B cell (primary cell): ENCODE measurements around the gene PLTP. TPM values are rescaled to one million over a fixed set of nuclear protein-coding genes. Genes with fewer than 3 reads are reported as not detected.
"Not testable (repeated sequence)": the region's sequence is repeated elsewhere in the genome, so short reads cannot be mapped to it uniquely, and the experiment has no call there.

Source experiments
- ATAC-seq: fragments of 200-7000 bp; cut with Tn5 transposase; one replicate; pipeline ENCODE4 v1.10.0; 2021; ENCODE audit warnings: low read depth, mild to moderate bottlenecking, moderate number of reproducible peaks, moderate library complexity
- CTCF ChIA-PET: fragments of 350-600 bp; sonication (Branson Sonifier 250); formaldehyde crosslinking; loops from one replicate; lab custom pipeline; 2021; ENCODE audit warnings: antibody characterized with exemption, inconsistent platforms; lab: Charles Lee
- POLR2A ChIA-PET: fragments of 350-600 bp; sonication (Branson Sonifier 250); formaldehyde crosslinking; loops from one replicate; lab custom pipeline; 2021; ENCODE audit warnings: antibody characterized with exemption; lab: Charles Lee
- DNase-seq: peaks from one replicate; pipeline ENCODE4 v3.0.0; 2013
- H2AFZ ChIP-seq: 2 replicates; pipeline ENCODE4 v1.6.1; 2012; ENCODE audit warnings: mild to moderate bottlenecking, low read depth, low read length; ENCODE audit not compliant: insufficient read depth, poor library complexity, severe bottlenecking
- H3K27ac ChIP-seq, 2 donors: 1 replicate in 1 of 2; 2 replicates in 1 of 2; pipeline ENCODE4 v1.5.1; 2012 to 2013; ENCODE audit warnings: low read length in 2 of 2, mild to moderate bottlenecking in 2 of 2, moderate library complexity in 1 of 2
- H3K27me3 ChIP-seq, 4 experiments: fragments of 200-600 bp in 1 of 4; sonication (generic) in 1 of 4; replicated peaks in 1 of 4; 1 replicate in 2 of 4; 2 replicates in 2 of 4; pipeline versions ENCODE4 v1.6.1 to v1.7.0; 2013 to 2016; ENCODE audit warnings: low read length in 3 of 4, mild to moderate bottlenecking in 2 of 4, mixed read lengths in 1 of 4, moderate library complexity in 1 of 4; ENCODE audit not compliant: insufficient read depth in 4 of 4, control insufficient read depth in 3 of 4; ENCODE audit errors: control extremely low read depth in 1 of 4
- H3K36me3 ChIP-seq, 2 experiments: replicated peaks in 1 of 2; 1 replicate in 1 of 2; 2 replicates in 1 of 2; pipeline versions ENCODE4 v1.6.1 to v1.7.1; 2013; ENCODE audit warnings: low read length in 1 of 2; ENCODE audit not compliant: insufficient read depth in 2 of 2, control insufficient read depth in 1 of 2; ENCODE audit errors: control extremely low read depth in 1 of 2, extremely low read depth in 1 of 2
- H3K4me1 ChIP-seq, 2 donors: fragments of 200-600 bp in 1 of 2; sonication (generic) in 1 of 2; 1 replicate in 1 of 2; 2 replicates in 1 of 2; pipeline versions ENCODE4 v1.5.1 to v1.6.1; 2013 to 2017; ENCODE audit warnings: low read length in 2 of 2; ENCODE audit not compliant: control insufficient read depth in 2 of 2, insufficient read depth in 2 of 2
- H3K4me2 ChIP-seq: replicated peaks from 2 replicates; pipeline ENCODE3; 2012; ENCODE audit warnings: mild to moderate bottlenecking, low read depth, low read length; ENCODE audit not compliant: poor library complexity, severe bottlenecking
- H3K4me3 ChIP-seq, 5 experiments: fragments of 200-600 bp in 1 of 5; sonication (generic) in 1 of 5; 1 replicate in 3 of 5; 2 replicates in 2 of 5; pipeline versions ENCODE4 v1.5.1 to v1.7.0; 2011 to 2016; ENCODE audit warnings: low read length in 4 of 5, mild to moderate bottlenecking in 4 of 5, low read depth in 2 of 5, control low read depth in 1 of 5, moderate library complexity in 1 of 5; ENCODE audit not compliant: insufficient read depth in 1 of 5; ENCODE audit errors: control extremely low read depth in 1 of 5, extremely low read depth in 1 of 5
- H3K79me2 ChIP-seq: fragments of 200-600 bp; sonication (generic); one replicate; pipeline ENCODE4 v1.6.0; 2016; ENCODE audit warnings: low read length; ENCODE audit not compliant: control insufficient read depth, insufficient read depth
- H3K9ac ChIP-seq: fragments of 200-600 bp; sonication (generic); 2 replicates; pipeline ENCODE4 v1.6.1; 2017; ENCODE audit warnings: mild to moderate bottlenecking, low read length, moderate library complexity
- H3K9me3 ChIP-seq, 3 donors: one replicate each; pipeline versions ENCODE4 v1.6.1 to v1.7.1; 2013; ENCODE audit warnings: low read length in 2 of 3; ENCODE audit not compliant: control insufficient read depth in 2 of 3, insufficient read depth in 1 of 3; ENCODE audit errors: control extremely low read depth in 1 of 3
- H4K20me1 ChIP-seq: 2 replicates; pipeline ENCODE4 v1.6.0; 2012; ENCODE audit warnings: mild to moderate bottlenecking, low read length; ENCODE audit not compliant: insufficient read depth, control insufficient read depth, poor library complexity, severe bottlenecking
- H3K27ac Mint-ChIP-seq: one replicate; pipeline ENCODE4 v1.8.0; 2021; ENCODE audit warnings: mixed read lengths
- H3K27me3 Mint-ChIP-seq: one replicate; pipeline ENCODE4 v1.8.0; 2021; ENCODE audit warnings: mixed read lengths
- H3K4me1 Mint-ChIP-seq: one replicate; pipeline ENCODE4 v1.8.0; 2021; ENCODE audit warnings: mixed read lengths
- H3K4me3 Mint-ChIP-seq: one replicate; pipeline ENCODE4 v1.8.0; 2021; ENCODE audit warnings: mixed read lengths
- H3K9me3 Mint-ChIP-seq: one replicate; pipeline ENCODE4 v1.8.0; 2022; ENCODE audit warnings: mixed read lengths; ENCODE audit not compliant: insufficient read depth
- EZH2 ChIP-seq: IDR thresholded peaks from 2 replicates; pipeline ENCODE4 v1.6.1; 2012; ENCODE audit warnings: borderline replicate concordance, low read depth, mild to moderate bottlenecking, moderate library complexity, low read length; ENCODE audit not compliant: insufficient read depth, poor library complexity, severe bottlenecking
- WGBS: methylation state at CpG from one replicate; pipeline ENCODE4 v1.1.5; 2013; ENCODE audit warnings: missing lambda C conversion rate; ENCODE audit not compliant: insufficient coverage; 5-methylcytosine and 5-hydroxymethylcytosine counted together
- intact Hi-C: fragments of 100-400 bp; cut with micrococcal nuclease; formaldehyde crosslinking; loops from one replicate; pipeline ENCODE4 v1.10.0; 2022
- polyA plus RNA-seq: library from polyadenylated mRNA; depleted of rRNA; stranded (reverse); fragments of >200 nt; gene quantifications from 2 replicates; pipeline ENCODE4 v1.2.3, GENCODE V29; 2012
- total RNA-seq, 2 donors: library from RNA; stranded (reverse); fragments of 120-200 nt in 1 of 2; gene quantifications; 1 replicate in 1 of 2; 2 replicates in 1 of 2; pipeline versions ENCODE4 v1.2.3 to v1.2.4, GENCODE V29; 2013 to 2022
- TF ChIP-seq, protein P1 (sequence below): fragments of 200-600 bp; IDR thresholded peaks from one replicate; pipeline ENCODE4 v1.8.0; 2022; ENCODE audit warnings: antibody characterized with exemption, mild to moderate bottlenecking

Gene PLTP
- total and polyA plus RNA-seq, 2 donors (not counting 1 experiment from before 2014, with no cell fraction given), result 1.4 to 4.0 TPM

DNA sequence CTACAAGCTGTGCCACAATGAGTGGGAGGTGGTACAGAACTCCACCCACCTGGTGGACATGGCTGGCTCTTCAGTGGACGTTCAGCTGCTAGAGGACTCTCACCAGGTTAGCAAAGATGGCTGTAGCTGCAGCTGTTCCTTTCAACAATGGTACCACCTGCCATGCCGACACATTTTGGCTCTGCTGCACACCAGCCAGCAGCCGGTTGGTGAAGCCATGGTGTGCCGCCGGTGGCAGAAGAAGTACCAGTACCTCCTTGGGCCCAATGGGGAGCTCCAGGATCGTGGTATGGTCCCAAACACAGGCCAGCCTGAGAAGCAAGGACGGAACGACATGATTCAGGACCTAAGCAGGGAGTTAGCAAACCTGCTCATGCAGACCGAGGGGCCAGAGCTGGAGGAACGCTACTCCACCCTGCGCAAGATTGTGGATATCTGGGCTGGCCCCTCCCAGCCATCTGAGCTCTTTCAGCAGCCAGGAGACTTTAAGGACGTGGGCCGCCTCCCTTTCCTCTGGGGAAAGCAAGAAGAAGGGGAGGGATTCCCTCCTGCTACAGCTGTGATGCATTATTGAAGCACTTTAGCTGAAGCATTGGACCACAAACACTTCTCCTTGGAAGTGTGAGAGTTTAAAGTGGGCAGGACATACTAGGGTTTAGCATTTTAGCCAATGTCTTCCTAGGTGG is 33.7 kb downstream of the PLTP start:
- Histone ChIP-seq H3K27ac (no peak overlapping the region), H3K4me3 (no peak overlapping the region), H2AFZ (no peak overlapping the region), H3K9me3 (no peaks in the 10 kb centered on the region), H3K36me3 (peaks cover 2 to 27% of the 10 kb centered on the region in 2 experiments), H3K27me3 (no peaks in the 10 kb centered on the region), H4K20me1 (no peaks in the 10 kb centered on the region), H3K4me1 (peaks cover 3 to 19% of the 10 kb centered on the region in 2 donors), H3K9ac (no peak overlapping the region), H3K4me2 (no peak overlapping the region), H3K79me2 (peaks cover 22% of the 10 kb centered on the region)
- Mint-ChIP-seq H3K27me3 (no peaks in the 10 kb centered on the region), H3K27ac (no peak overlapping the region), H3K9me3 (no peaks in the 10 kb centered on the region), H3K4me1 (peaks cover 21% of the 10 kb centered on the region), H3K4me3 (no peak overlapping the region)
- WGBS, result 96% methylated on average over 12 of the region's 13 CpGs
- ChIA-PET POLR2A (no interaction called here), CTCF (interaction anchor here (1.3 kb wide), 1 partner anchor 22 kb away, joined by 4 read pairs; the partner anchor contains the start of gene ACOT8)
- ATAC-seq (no peak), DNase-seq (no peak)
- TF ChIP-seq, protein P1, sequence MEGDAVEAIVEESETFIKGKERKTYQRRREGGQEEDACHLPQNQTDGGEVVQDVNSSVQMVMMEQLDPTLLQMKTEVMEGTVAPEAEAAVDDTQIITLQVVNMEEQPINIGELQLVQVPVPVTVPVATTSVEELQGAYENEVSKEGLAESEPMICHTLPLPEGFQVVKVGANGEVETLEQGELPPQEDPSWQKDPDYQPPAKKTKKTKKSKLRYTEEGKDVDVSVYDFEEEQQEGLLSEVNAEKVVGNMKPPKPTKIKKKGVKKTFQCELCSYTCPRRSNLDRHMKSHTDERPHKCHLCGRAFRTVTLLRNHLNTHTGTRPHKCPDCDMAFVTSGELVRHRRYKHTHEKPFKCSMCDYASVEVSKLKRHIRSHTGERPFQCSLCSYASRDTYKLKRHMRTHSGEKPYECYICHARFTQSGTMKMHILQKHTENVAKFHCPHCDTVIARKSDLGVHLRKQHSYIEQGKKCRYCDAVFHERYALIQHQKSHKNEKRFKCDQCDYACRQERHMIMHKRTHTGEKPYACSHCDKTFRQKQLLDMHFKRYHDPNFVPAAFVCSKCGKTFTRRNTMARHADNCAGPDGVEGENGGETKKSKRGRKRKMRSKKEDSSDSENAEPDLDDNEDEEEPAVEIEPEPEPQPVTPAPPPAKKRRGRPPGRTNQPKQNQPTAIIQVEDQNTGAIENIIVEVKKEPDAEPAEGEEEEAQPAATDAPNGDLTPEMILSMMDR, result no peak
- no peak for TF ChIP-seq EZH2
- intact Hi-C loops, result no loop called here

DNA sequence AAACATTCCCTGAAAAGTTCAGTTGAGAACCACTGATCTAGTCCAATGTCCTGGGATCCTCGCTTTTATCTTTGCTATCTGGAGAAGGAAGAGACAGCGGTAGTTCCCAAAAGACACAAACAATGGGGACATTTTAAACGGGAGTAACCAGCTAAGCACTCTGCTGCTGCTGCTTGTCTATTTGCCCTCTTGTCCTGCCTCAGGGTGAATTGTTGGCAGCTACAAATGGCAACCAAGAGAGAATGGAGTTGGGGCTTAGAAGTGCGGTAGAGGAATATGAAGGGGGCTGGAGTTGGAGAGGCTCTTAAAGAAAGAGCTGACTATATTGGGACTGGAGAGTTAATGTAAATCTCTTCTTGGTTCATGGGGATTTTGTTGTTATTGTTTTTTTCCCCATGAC is 37.4 kb downstream of the PLTP start:
- Histone ChIP-seq H3K4me1 (no peaks in the 10 kb centered on the region), H3K9me3 (no peaks in the 10 kb centered on the region), H3K4me2 (no peak overlapping the region), H4K20me1 (no peaks in the 10 kb centered on the region), H3K79me2 (no peaks in the 10 kb centered on the region), H3K27ac (no peak overlapping the region), H3K4me3 (no peak overlapping the region), H3K9ac (no peak overlapping the region), H3K27me3 (no peaks in the 10 kb centered on the region), H2AFZ (no peak overlapping the region), H3K36me3 (peaks cover 2 to 24% of the 10 kb centered on the region in 2 experiments)
- POLR2A ChIA-PET, result interaction anchor here (1.2 to 1.6 kb wide), 2 partner anchors 35 to 60 kb away, joined by 3 to 6 read pairs; partner anchors contain the start of gene PCIF1
- no peak overlapping the region for H3K4me3 Mint-ChIP-seq
- H3K4me1 Mint-ChIP-seq, result no peaks in the 10 kb centered on the region
- no peak overlapping the region for H3K27ac Mint-ChIP-seq
- CTCF ChIA-PET, result interaction anchor here (0.7 kb wide), 1 partner anchor 687 kb away, joined by 4 read pairs; no protein-coding TSS in a partner anchor
- DNase-seq (no peak), ATAC-seq (no peak)
- no peaks in the 10 kb centered on the region for H3K9me3 Mint-ChIP-seq
- 93% methylated on average over 4 of the region's 4 CpGs for WGBS
- TF ChIP-seq, protein P1, result no peak
- no peak for TF ChIP-seq EZH2
- intact Hi-C loops, result no loop called here
- no peaks in the 10 kb centered on the region for H3K27me3 Mint-ChIP-seq

DNA sequence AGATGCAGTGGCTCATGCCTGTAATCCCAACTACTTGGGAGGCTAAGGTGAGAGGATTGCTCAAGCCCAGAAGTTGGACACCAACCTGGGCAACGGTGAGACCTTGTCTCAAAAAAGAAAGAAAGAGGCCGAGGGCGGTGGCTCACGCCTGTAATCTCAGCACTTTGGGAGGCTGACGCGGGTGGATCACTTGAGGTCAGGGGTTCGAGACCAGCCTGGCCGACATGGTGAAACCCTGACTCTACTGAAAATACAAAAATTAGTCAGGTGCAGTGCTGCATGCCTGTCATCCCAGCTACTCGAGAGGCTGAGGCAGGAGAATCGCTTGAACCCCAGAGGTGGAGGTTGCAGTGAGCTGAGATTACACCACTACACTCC is 37.9 kb downstream of the PLTP start:
- peaks cover 2 to 24% of the 10 kb centered on the region in 2 experiments for H3K36me3 ChIP-seq
- 99% methylated on average over 8 of the region's 10 CpGs for WGBS
- H3K27ac ChIP-seq, DNase-seq, H3K4me2 ChIP-seq, H3K79me2 ChIP-seq, H3K27me3 ChIP-seq, H4K20me1 ChIP-seq, H3K9me3 ChIP-seq, H3K27me3 Mint-ChIP-seq, H3K27ac Mint-ChIP-seq, ATAC-seq, H3K9ac ChIP-seq, intact Hi-C loops, H3K9me3 Mint-ChIP-seq, H3K4me3 Mint-ChIP-seq, H3K4me1 Mint-ChIP-seq, H3K4me3 ChIP-seq, H2AFZ ChIP-seq, H3K4me1 ChIP-seq, CTCF ChIA-PET: not testable (repeated sequence)
- POLR2A ChIA-PET, result interaction anchor here (1.2 to 1.6 kb wide), 2 partner anchors 35 to 61 kb away, joined by 3 to 6 read pairs; partner anchors contain the start of gene PCIF1
